ENCODE data around the gene PLAU. TPM values are rescaled to one million over a fixed set of nuclear protein-coding genes. Genes with fewer than 3 reads are reported as not detected.

The PLAU gene
- total RNA-seq (2022; extraction: Qiagen RNA extraction; ENCODE audit: low read depth): 101 to 107 TPM (median 105 TPM) in 5 replicates

DNA sequence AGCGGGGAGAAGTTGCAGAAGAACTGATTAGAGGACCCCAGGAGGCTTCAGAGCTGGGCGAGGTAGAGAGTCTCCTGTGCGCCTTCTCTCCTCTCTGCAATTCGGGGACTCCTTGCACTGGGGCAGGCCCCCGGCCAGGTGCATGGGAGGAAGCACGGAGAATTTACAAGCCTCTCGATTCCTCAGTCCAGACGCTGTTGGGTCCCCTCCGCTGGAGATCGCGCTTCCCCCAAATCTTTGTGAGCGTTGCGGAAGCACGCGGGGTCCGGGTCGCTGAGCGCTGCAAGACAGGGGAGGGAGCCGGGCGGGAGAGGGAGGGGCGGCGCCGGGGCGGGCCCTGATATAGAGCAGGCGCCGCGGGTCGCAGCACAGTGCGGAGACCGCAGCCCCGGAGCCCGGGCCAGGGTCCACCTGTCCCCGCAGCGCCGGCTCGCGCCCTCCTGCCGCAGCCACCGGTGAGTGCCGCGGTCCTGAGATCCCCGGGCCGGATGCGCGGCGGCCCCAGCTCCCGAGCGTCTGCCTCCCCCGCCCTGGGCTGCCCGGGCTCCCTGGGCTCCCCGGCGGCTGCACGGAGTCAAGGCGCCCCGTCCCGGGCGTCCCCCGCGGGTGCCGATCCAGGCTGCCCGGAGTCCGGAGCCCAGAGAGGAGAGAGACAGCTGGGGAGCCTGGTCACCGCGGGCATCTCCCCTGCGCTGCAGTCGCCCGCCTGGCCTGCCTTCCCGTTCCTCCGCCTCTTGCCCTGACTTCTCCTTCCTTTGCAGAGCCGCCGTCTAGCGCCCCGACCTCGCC lies at the start of gene PLAU:
Gene PLAU, plus strand, starts transcription at position 369 of the 789 bp plus-strand sequence. CDS start 424 bp downstream, outside the sequence.

DNA sequence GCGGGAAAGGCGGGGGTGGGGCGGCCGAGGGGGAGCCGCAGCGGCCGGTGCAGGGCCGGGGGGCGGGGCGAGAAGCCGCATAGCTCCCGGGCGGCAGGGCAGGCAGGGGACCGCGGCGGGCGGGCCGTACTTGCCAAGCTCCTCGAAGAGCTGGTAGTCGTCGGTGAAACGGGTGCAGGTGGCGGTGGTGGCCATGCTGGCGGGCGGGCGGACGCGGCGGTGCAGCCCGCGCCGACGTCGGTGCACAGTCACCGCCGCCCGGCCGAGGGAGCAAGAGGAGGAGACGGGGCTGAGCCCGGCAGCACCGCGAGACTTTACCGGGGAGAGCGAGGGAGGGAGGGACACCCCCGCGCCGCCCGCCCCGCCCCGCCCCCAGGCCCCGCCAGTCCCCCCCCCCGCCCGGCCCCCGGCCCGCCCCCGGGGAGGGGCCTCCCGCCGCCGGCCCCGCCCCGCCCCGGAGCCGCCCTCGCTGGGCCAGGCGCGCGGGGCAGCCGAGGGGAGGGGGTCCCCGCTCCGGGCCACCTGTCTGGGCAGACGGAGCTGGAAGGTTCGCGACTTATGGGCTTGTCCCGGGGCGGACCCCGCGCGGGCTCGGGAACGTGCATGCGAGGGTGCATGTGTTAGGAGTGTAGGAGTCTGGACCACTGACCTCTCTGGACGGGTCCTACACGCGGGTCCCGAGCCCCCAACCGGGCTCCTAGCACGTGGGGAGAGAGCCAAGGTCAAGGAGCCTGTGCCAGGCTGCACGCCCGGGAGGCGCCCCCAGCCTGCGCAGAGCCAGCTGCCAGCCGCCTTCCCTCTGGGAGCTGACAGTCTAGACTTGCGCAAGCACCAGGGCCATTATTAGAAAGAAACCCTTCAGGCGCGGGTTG lies 36.4 kb upstream of the PLAU start, which contains the start of gene CAMK2G:
Gene CAMK2G, minus strand, starts transcription at position 289 of the 872 bp plus-strand sequence. Its CDS starts 94 bp downstream, at position 195.

Other genes starting within 250 kb of the PLAU start
- gene AGAP5, start 213.0 kb upstream of the PLAU start, total RNA-seq (2022; extraction: Qiagen RNA extraction; ENCODE audit: low read depth): 1.7 to 3.5 TPM (median 3.1 TPM) in 5 replicates
- 39.6 to 66.6 TPM (median 61.1 TPM) in 5 replicates for gene SEC24C, start 166.8 kb upstream of the PLAU start, total RNA-seq (2022; extraction: Qiagen RNA extraction; ENCODE audit: low read depth)
- gene CHCHD1, start 129.1 kb upstream of the PLAU start, total RNA-seq (2022; extraction: Qiagen RNA extraction; ENCODE audit: low read depth): 63.4 to 72.2 TPM (median 67.6 TPM) in 5 replicates
- gene ZSWIM8, start 125.5 kb upstream of the PLAU start, total RNA-seq (2022; extraction: Qiagen RNA extraction; ENCODE audit: low read depth): 22.4 to 48.8 TPM (median 43.4 TPM) in 5 replicates
- 10.9 to 22.6 TPM (median 19.1 TPM) in 5 replicates for gene NDST2, start 99.5 kb upstream of the PLAU start, total RNA-seq (2022; extraction: Qiagen RNA extraction; ENCODE audit: low read depth)
- gene CAMK2G, start 36.6 kb upstream of the PLAU start, total RNA-seq (2022; extraction: Qiagen RNA extraction; ENCODE audit: low read depth): 16.6 to 19.5 TPM (median 18.8 TPM) in 5 replicates
- gene VCL, start 87.0 kb downstream of the PLAU start, total RNA-seq (2022; extraction: Qiagen RNA extraction; ENCODE audit: low read depth): 109 to 192 TPM (median 157 TPM) in 5 replicates
- 27.5 to 36.1 TPM (median 33.6 TPM) in 5 replicates for gene AP3M1, start 239.7 kb downstream of the PLAU start, total RNA-seq (2022; extraction: Qiagen RNA extraction; ENCODE audit: low read depth)
- gene ADK, start 240.1 kb downstream of the PLAU start, total RNA-seq (2022; extraction: Qiagen RNA extraction; ENCODE audit: low read depth): 30.3 to 42.2 TPM (median 33.4 TPM) in 5 replicates

All from A549 treated with ZK216348 at 1 μM for 4 hours (cell line).